CD14-positive monocyte (primary cell): Measurements from ENCODE around the gene NECTIN1. TPM values are rescaled to one million over a fixed set of nuclear protein-coding genes. Genes with fewer than 3 reads are reported as not detected.

Experiments used
- DNase-seq, 3 donors: peaks; one replicate each; pipeline ENCODE4 v3.0.0-alpha.2; 2011 to 2022
- H2AFZ ChIP-seq: 2 replicates; pipeline ENCODE4 v1.6.0; 2012; ENCODE audit warnings: mild to moderate bottlenecking, low read depth, low read length, inconsistent platforms; ENCODE audit not compliant: insufficient read depth, poor library complexity, severe bottlenecking
- H3K27ac ChIP-seq, 2 donors: 1 replicate in 1 of 2; 2 replicates in 1 of 2; pipeline ENCODE4 v1.5.1; 2012 to 2013; ENCODE audit warnings: low read length in 2 of 2, control low read depth in 1 of 2, inconsistent platforms in 1 of 2, low read depth in 1 of 2, mild to moderate bottlenecking in 1 of 2
- H3K27me3 ChIP-seq, 2 donors: one replicate each; pipeline versions ENCODE4 v1.6.0 to v1.6.1; 2011 to 2013; ENCODE audit warnings: low read length in 2 of 2; ENCODE audit not compliant: control insufficient read depth in 2 of 2, insufficient read depth in 2 of 2
- H3K36me3 ChIP-seq, 2 donors: replicated peaks in 1 of 2; 1 replicate in 1 of 2; 2 replicates in 1 of 2; pipeline versions ENCODE4 v1.5.1 to v1.6.1; 2012 to 2013; ENCODE audit warnings: low read length in 2 of 2, control low read depth in 1 of 2, inconsistent platforms in 1 of 2, mild to moderate bottlenecking in 1 of 2; ENCODE audit not compliant: insufficient read depth in 2 of 2, control insufficient read depth in 1 of 2
- H3K4me1 ChIP-seq, 2 donors: 1 replicate in 1 of 2; 2 replicates in 1 of 2; pipeline versions ENCODE4 v1.5.1 to v1.6.1; 2012 to 2013; ENCODE audit warnings: low read length in 2 of 2, control low read depth in 1 of 2, inconsistent platforms in 1 of 2, mild to moderate bottlenecking in 1 of 2, moderate library complexity in 1 of 2; ENCODE audit not compliant: insufficient read depth in 2 of 2, control insufficient read depth in 1 of 2
- H3K4me2 ChIP-seq: replicated peaks from 2 replicates; pipeline ENCODE3; 2012; ENCODE audit warnings: low read length, moderate library complexity, mild to moderate bottlenecking; ENCODE audit not compliant: poor library complexity, severe bottlenecking; ENCODE audit errors: extremely low read depth
- H3K4me3 ChIP-seq, 3 experiments: fragments of 200-600 bp in 1 of 3; sonication (generic) in 1 of 3; replicated peaks in 1 of 3; 1 replicate in 2 of 3; 2 replicates in 1 of 3; pipeline ENCODE4 v1.5.1; 2011 to 2013; ENCODE audit warnings: low read length in 3 of 3, mild to moderate bottlenecking in 3 of 3, control low read depth in 2 of 3, low read depth in 2 of 3, inconsistent platforms in 1 of 3, moderate library complexity in 1 of 3
- H3K79me2 ChIP-seq: 2 replicates; pipeline ENCODE4 v1.6.0; 2012; ENCODE audit warnings: mild to moderate bottlenecking, control low read depth, inconsistent platforms, low read length, moderate library complexity; ENCODE audit not compliant: insufficient read depth
- H3K9ac ChIP-seq: 2 replicates; pipeline ENCODE4 v1.6.0; 2017; ENCODE audit warnings: low read length, mild to moderate bottlenecking; ENCODE audit not compliant: insufficient read depth, poor library complexity, severe bottlenecking
- H3K9me3 ChIP-seq, 2 donors: replicated peaks in 1 of 2; 1 replicate in 1 of 2; 2 replicates in 1 of 2; pipeline versions ENCODE4 v1.5.1 to v1.6.1; 2012 to 2013; ENCODE audit warnings: low read length in 2 of 2, control low read depth in 1 of 2; ENCODE audit not compliant: control insufficient read depth in 1 of 2, insufficient read depth in 1 of 2
- H4K20me1 ChIP-seq: 2 replicates; pipeline ENCODE4 v1.6.0; 2012; ENCODE audit warnings: mild to moderate bottlenecking, low read length, control low read depth, moderate library complexity; ENCODE audit not compliant: insufficient read depth
- H3K27ac Mint-ChIP-seq, 7 donors: one replicate each; pipeline ENCODE4 v1.8.0; 2020; ENCODE audit warnings: mild to moderate bottlenecking in 7 of 7, mixed read lengths in 7 of 7, moderate library complexity in 6 of 7, inconsistent platforms in 2 of 7
- H3K27me3 Mint-ChIP-seq, 3 donors: one replicate each; pipeline ENCODE4 v1.8.0; 2021 to 2022; ENCODE audit warnings: low read depth in 3 of 3, mild to moderate bottlenecking in 3 of 3, mixed read lengths in 3 of 3, moderate library complexity in 3 of 3, inconsistent platforms in 1 of 3
- H3K36me3 Mint-ChIP-seq, 2 donors: one replicate each; pipeline ENCODE4 v1.8.0; 2020; ENCODE audit warnings: mixed read lengths in 2 of 2, inconsistent platforms in 1 of 2, mild to moderate bottlenecking in 1 of 2
- H3K4me1 Mint-ChIP-seq: one replicate; pipeline ENCODE4 v1.8.0; 2020; ENCODE audit warnings: mild to moderate bottlenecking, mixed read lengths
- H3K4me3 Mint-ChIP-seq, 2 donors: one replicate each; pipeline ENCODE4 v1.8.0; 2020; ENCODE audit warnings: mild to moderate bottlenecking in 2 of 2, mixed read lengths in 2 of 2, moderate library complexity in 1 of 2
- H3K9me3 Mint-ChIP-seq, 7 donors: one replicate each; pipeline ENCODE4 v1.8.0; 2020 to 2022; ENCODE audit warnings: mixed read lengths in 7 of 7, mild to moderate bottlenecking in 6 of 7, moderate library complexity in 6 of 7, inconsistent platforms in 2 of 7
- CTCF ChIP-seq: fragments of 200-600 bp; IDR thresholded peaks from one replicate; pipeline ENCODE4 v1.8.0; 2022; ENCODE audit warnings: antibody characterized with exemption, mild to moderate bottlenecking
- WGBS: methylation state at CpG from one replicate; pipeline ENCODE4 v1.1.5; 2013; ENCODE audit warnings: missing lambda C conversion rate; ENCODE audit not compliant: insufficient coverage; 5-methylcytosine and 5-hydroxymethylcytosine counted together
- intact Hi-C, 2 donors: fragments of 100-400 bp; cut with micrococcal nuclease; formaldehyde crosslinking; loops; one replicate each; pipeline versions ENCODE4 v1.15.0 to v1.15.1; 2023
- polyA plus RNA-seq, 3 donors: library from polyadenylated mRNA; depleted of rRNA in 1 of 3; unstranded in 2 of 3; stranded (reverse) in 1 of 3; fragments of 300-500 nt in 2 of 3; fragments of >200 nt in 1 of 3; fragmentation: Illumina TruSeq in 2 of 3; gene quantifications; 1 replicate in 2 of 3; 2 replicates in 1 of 3; pipeline ENCODE4 v1.2.3, GENCODE V29; 2012 to 2021

Gene NECTIN1
- polyA plus RNA-seq, 3 donors, result 0.53 to 8.3 (median 0.85) TPM

DNA sequence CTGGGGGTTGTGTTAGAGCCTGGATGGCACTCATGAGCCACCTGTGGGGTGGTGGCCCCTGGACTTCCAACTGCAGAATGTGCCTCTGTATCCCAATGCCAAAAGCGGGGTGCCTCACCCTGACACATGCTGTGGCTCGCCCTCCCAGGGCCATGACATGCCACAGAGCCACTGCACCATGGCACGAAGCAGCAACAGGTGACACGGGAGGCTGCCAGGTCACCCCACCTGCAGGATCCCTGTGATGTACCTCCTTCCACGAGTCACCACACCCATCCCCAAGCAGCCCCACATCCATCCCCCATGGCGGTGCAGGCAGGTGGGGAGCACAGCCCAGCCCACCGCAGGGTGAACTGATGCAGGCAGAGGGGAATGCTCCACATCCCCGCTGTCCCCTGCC, 14.8 kb downstream of the NECTIN1 start:
- H3K27me3 ChIP-seq, result no peaks in the 10 kb centered on the region
- H3K9ac ChIP-seq, result no peak overlapping the region
- no peak overlapping the region for H3K4me3 Mint-ChIP-seq
- H3K79me2 ChIP-seq, result peaks cover 17% of the 10 kb centered on the region
- intact Hi-C loops, result no loop called here
- peaks cover 44 to 51% of the 10 kb centered on the region in 2 donors for H3K4me1 ChIP-seq
- no peak overlapping the region for H3K27ac ChIP-seq
- H3K27ac Mint-ChIP-seq, result no peak overlapping the region
- TF ChIP-seq CTCF, result no peak
- 95% methylated on average over 8 of the region's 8 CpGs for WGBS
- H3K4me1 Mint-ChIP-seq, result peaks cover 58% of the 10 kb centered on the region
- H3K36me3 Mint-ChIP-seq, result peaks cover 4% of the 10 kb centered on the region in 2 donors
- DNase-seq, result no peak
- H3K36me3 ChIP-seq, result no peaks in the 10 kb centered on the region
- H3K27me3 Mint-ChIP-seq, result peaks cover 0 to 3% (median 1%) of the 10 kb centered on the region in 3 donors
- no peak overlapping the region for H2AFZ ChIP-seq
- no peaks in the 10 kb centered on the region for H3K9me3 ChIP-seq
- H3K9me3 Mint-ChIP-seq, result peaks cover 0 to 4% (median 0%) of the 10 kb centered on the region in 7 donors
- H4K20me1 ChIP-seq, result peaks cover 4% of the 10 kb centered on the region
- no peak overlapping the region for H3K4me3 ChIP-seq
- no peak overlapping the region for H3K4me2 ChIP-seq

DNA sequence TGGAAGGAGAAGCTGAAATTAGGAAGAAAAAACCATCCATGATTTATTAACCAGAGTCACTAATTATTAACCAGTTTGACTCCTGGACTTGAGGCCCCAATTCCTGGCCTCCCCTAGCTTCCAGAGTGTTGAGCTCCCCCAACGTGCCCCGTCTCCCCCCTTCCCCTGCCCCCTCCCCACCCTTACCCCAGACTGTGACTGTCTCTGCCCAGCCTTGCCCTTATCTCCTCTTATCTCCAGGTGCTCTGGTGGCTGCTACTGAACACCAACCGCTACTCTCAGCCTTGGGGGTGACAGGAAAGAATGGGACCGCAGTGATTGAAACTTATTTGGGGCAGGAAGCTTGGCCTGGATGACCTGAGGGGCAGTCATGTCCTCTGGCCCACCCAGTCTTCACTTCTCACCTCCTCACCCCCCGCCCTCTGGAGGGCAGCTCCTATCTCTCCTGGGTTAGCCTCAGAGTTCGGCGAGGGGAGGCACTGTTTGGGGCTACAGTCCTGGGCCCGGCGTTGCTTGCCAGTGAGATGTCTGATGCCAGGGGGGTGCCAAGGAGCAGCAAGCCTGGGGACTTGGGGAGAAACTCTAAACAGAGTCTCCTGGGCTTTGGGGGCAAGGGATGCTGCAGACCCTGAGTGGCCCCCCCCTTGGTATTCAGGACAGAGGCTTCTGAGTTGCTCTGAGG, 15.5 kb downstream of the NECTIN1 start:
- 93% methylated on average over 2 of the region's 9 CpGs for WGBS
- TF ChIP-seq CTCF, result no peak

More for the DNA sequence above, 15.5 kb downstream of the NECTIN1 start:
- no peaks in the 10 kb centered on the region for H3K9me3 ChIP-seq
- H3K27ac ChIP-seq, result peak overlapping the region; percentile 53 to 62
- intact Hi-C loops, result no loop called here
- Mint-ChIP-seq H3K27ac (peak overlapping the region in 5 of 7 donors; percentile 61 to 79 (median 64)), H3K27me3 (peaks cover 0 to 3% (median 1%) of the 10 kb centered on the region in 3 donors), H3K36me3 (peaks cover 4% of the 10 kb centered on the region in 2 donors), H3K4me3 (no peak overlapping the region), H3K9me3 (peaks cover 0 to 4% (median 0%) of the 10 kb centered on the region in 7 donors), H3K4me1 (peaks cover 63% of the 10 kb centered on the region)
- H3K79me2 ChIP-seq, result peaks cover 17% of the 10 kb centered on the region
- H4K20me1 ChIP-seq, result peaks cover 4% of the 10 kb centered on the region
- no peaks in the 10 kb centered on the region for H3K36me3 ChIP-seq
- peak overlapping the region; percentile 49 for H3K4me2 ChIP-seq
- H3K4me1 ChIP-seq, result peaks cover 46 to 56% of the 10 kb centered on the region in 2 donors
- H3K9ac ChIP-seq, result no peak overlapping the region
- H3K27me3 ChIP-seq, result no peaks in the 10 kb centered on the region
- no peak for DNase-seq
- H3K4me3 ChIP-seq, result no peak overlapping the region
- no peak overlapping the region for H2AFZ ChIP-seq
